Fibroblast of skin of back (primary cell): ENCODE data around the gene GAB2.
A peak's percentile ranks its signal among the peaks of the same experiment; 100 is the strongest.
"Not testable (repeated sequence)": the region's sequence is repeated elsewhere in the genome, so short reads cannot be mapped to it uniquely, and the experiment has no call there.

ENCODE experiments used
- DNase-seq: peaks from one replicate; pipeline ENCODE4 v3.0.0-alpha.2; 2013

The GAB2 gene

DNA sequence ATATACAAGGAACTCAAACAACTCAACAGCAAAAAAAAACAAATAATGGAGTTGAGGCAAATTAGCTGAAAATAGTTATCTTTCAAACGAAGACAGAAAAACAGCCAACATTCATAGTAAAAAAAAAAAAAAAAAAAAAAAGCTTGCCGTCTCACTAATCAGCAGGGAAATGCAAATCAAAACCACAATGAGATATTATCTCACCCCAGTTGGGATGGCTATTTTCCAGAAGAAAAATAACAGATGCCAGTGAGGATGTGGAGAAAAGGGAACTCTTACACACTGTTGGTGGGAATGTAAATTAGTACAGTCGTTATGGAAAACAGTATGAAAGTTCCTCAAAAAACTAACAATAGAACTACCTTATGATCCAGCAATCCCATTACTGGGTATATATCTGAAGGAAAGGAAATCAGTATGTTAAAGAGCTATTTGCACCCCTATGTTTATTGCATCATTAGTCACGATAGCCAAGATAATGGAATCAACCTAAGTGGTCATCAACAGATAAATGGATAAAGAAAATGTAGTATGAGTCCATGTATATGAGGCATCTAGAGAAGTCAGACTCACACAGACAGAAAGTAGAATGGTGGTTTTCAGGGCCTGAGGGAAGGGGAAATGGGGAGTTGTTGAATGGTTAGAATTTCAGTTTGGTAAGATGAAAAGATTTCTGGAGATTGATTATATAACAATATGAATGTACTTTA lies 172.9 kb downstream of the GAB2 start:
- DNase-seq: no peak

DNA sequence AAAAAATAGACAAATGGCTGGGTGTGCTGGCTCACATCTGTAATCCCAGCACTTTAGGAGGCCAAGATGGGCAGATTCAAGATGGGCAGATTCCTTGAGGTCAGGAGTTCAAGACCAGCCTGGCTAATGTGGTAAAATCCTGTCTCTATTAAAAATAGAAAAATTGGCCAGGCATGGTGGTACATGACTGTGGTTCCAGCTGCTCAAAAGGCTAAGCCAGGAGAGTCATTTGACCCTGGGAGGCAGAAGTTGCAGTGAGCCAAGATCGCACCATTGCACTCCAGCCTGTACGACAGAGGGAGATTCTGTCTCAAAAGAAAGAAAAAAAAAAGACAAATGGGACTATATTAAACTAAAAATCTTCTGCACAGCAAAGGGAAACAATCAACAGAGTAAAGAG lies 173.5 kb downstream of the GAB2 start:
- no peak for DNase-seq

GRCh38 chr11:78241475-78241874 lies 176.1 kb downstream of the GAB2 start:
- DNase-seq: no peak

DNA sequence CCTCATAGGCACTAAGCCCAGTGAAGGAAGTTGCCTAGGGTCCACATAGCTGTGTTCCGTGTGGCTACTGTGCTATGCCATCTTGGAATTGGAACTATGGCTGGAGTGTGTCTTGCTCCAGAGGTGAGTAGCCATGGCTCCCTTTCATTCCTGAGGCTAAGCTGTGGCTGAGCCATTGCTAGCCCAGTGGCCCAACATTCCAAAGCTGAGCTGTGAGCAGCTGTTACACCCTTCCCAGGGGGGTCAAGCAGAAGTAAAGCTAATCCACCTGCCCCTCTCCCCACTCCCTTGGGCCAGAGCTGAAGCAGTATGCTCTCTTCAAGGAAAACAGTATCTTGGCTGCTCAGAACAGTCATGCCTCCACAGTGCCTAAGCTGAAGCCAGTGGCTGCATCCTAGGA lies 177.8 kb downstream of the GAB2 start:
- no peak for DNase-seq

GRCh38 chr11:78237293-78238046 lies 180.2 kb downstream of the GAB2 start:
- DNase-seq: no peak

DNA sequence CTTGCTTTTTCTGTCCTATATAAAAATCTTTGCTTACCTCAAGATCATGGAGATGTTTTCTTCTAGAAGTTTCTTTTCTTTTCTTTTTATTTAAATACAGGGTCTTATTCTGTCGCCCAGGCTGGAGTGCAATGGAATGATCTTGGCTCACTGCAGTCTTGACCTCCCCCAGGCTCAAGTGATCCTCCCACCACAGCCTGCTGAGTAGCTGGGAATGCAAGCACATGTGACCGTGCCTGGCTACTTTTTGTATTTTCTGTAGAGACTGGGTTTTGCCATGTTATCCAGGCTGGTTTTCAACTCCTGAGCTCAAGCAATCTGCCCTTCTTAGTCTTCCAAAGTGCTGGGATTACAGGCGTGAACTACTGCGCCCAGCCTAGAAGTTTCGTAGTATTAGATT lies 183.6 kb downstream of the GAB2 start:
- DNase-seq: no peak

DNA sequence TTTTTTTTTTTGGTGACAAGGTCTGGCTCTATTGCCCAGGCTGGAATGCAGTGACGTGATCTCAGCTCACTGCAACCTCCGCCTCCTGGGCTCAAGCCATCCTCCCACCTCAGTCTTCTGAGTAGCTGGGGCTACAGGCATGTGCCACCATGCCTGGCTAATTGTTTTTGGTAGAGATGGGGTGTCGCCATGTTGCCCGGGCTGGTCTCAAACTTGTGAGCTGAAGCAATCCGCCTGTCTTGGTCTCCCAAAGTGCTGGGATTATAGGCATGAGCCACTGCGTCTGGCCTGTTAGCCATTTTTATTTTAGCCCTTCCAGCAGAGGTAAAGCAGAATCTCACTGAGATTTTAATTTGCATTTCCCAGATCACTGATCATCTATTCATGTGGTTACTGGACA lies 184.6 kb downstream of the GAB2 start:
- DNase-seq: not testable (repeated sequence)

DNA sequence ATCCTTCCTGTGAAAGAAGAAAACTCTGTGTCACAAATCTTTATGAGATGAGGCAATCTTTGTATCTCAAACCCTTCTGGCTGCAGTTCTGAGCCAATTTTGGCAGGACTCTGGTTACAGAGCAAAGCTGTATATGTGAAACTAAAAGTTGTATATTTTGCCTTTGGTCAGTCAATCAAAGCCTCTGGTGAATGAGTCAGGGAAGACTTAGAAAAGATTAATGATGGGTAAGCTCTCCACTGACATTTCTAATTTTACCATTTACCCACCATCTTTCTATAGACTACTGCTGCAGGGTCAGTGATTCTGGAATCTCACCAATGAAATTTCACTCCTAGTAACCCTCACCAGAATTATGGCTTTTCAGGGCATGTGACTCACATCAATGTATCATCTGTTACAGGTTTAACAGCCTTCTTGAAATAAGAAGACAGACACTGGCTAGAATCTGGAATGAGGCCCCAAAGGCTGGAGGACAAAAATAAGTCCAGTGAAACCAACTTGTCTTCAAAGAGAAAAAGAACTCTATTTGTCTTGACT lies 185.6 kb downstream of the GAB2 start:
- DNase-seq: no peak

- no peak for DNase-seq
These were observed 187.3 kb downstream of the GAB2 start for GRCh38 chr11:78230161-78230877.

GRCh38 chr11:78229106-78229505 lies 188.5 kb downstream of the GAB2 start:
- DNase-seq: no peak

GRCh38 chr11:78228467-78228866 lies 189.2 kb downstream of the GAB2 start:
- DNase-seq: peak; percentile 36

GRCh38 chr11:78227921-78228320 lies 189.7 kb downstream of the GAB2 start:
- DNase-seq: no peak

- DNase-seq: no peak
These were observed 190.6 kb downstream of the GAB2 start for GRCh38 chr11:78226684-78227680.

GRCh38 chr11:78224906-78225420 lies 192.7 kb downstream of the GAB2 start:
- DNase-seq: no peak

DNA sequence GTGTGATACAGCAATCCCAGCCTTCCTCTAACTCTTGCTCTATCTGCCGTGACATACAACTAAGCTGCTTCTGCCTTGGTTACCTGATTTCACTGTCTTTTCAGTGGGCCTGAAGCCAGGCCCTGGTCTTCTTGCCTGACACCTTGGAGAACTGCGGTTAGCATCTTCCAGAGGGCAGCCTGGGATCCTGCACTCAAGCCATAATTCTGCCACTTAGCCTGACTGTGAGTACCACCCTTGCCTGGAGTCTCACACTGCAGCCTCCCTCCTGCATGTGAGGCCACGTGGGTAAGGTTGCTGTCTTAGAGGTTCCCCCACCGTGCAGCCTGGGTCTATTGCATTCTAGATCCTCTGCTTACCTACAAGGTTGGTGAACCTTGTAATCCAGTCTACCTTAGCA lies 193.1 kb downstream of the GAB2 start:
- no peak for DNase-seq

DNA sequence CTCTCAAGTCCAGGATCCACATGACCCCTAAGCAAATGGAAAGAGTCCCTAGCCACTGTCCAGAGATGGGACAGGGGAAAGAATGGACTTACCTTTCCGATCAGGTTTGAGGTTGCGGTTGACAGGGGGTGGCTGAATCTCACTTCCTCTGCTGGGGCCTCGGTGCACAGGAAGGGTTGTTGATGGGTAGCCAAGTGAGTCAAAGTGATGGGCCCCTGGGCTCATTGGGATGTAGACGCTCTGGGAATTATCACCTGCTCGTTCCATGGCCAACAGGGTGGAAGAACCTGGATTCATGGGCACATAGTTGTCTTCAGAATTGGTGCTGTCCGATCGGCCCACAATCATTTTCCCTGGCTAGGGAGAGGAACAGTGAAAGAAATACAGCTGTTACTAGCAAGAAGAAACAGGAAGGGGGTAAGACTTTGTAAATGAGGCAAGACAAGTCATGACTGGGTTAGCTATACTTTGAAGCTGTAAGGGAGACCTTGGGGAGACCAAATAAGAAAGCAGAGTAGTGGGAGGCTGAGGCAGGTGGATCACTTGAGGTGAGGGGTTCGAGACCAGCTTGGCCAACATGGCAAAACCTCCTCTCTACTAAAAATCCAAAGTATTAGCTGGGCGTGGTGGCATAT lies 194.2 kb downstream of the GAB2 start:
- DNase-seq: no peak

GRCh38 chr11:78222726-78223125 lies 194.9 kb downstream of the GAB2 start:
- DNase-seq: not testable (repeated sequence)

- no peak for DNase-seq
These were observed 196.0 kb downstream of the GAB2 start for GRCh38 chr11:78221396-78222315.

DNA sequence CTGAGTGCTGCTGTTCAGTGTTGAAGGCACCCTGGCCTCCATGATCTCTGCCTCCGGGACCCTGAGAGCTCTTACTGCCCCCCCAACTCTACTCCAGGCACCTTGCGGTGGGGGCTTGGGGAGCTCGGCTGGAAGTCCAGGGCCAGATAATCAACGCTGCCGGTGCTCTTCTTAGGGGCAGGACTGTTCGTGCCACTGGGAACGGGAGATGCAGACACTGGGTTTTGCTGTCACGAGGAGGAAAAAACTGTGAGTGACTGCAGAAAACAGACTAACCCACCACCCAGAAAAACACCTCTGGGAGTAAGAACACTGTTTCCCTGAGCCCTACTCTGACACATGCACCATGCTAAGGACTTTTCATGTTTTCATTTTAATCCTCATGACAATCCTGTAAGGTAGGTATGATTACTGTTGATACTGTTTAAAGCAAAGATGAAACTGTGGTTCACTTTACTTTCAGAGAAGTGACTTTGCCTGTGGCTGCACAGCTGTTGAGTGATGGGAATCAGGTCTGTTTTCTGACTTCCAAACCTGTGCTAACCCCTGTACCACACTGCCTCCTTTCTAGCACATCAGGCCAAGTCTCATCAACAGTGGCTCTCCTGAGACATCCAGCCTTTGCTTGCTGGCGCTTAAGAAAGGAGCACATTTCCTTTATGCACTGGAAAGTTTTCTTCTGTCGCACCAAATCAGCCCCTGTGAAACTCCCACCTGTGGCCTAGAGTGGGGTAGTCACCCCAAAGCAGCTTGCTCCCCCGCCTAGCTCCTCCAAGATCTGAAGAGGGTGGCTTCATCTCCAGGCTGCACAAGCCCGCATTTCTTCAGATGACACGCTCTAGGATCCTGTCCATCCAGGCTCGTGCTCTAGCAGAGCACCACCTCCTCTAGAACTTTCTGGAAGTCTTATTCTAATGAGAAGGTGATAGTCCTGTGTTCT lies 197.1 kb downstream of the GAB2 start:
- DNase-seq: no peak
